Hematopoietic multipotent progenitor cell treated with erythropoietin and hydrocortisone succinate and interleukin-3 and kit ligand, for 4 days (in vitro differentiated cells): ENCODE results near the gene ERBB4.

ENCODE experiments used
- DNase-seq: peaks from one replicate; pipeline ENCODE4 v3.0.0-alpha.2; 2015

The ERBB4 gene

GRCh38 chr2:212359425-212360067 lies 179.1 kb downstream of the ERBB4 start:
- DNase-seq, result no peak

DNA sequence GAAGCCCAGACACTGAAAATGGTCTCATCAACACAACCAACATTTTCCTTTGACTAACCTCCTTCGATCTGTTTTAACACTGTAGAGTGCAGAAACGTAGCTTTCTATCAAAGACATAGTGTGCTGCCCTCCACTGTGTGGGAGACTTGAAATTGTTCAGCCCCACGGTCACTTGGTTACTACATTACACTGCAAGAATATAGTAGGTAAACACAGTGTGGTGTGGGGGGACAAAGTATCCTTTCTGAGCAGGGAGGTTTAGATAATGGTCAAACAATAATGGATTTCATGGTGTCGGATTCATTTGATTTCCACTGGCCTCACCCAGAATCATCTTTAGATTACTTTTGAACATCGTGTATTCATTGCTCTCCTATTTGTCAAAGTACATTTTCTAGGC lies 181.0 kb downstream of the ERBB4 start:
- no peak for DNase-seq

GRCh38 chr2:212354382-212354781 lies 184.2 kb downstream of the ERBB4 start:
- no peak for DNase-seq

- no peak for DNase-seq
These were observed 190.1 kb downstream of the ERBB4 start for GRCh38 chr2:212348501-212348900.

DNA sequence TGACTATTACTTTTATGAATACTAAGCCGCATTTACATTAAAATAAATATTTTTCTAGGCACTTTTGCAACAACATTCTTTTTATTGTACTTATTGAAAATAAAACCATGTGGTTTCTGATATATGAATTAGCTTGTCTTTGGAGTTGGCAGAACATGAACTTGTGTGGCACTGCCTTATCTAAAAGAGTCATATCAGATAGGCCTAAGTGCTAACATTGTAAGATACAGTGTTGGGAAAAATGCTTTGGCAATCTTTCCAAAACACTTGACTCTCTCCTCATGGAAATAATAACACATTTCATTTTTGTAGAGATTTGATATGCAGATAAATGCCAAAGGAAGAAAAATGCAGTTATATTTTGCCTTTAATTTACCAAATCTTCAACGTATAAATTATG lies 191.7 kb downstream of the ERBB4 start:
- DNase-seq, result no peak

DNA sequence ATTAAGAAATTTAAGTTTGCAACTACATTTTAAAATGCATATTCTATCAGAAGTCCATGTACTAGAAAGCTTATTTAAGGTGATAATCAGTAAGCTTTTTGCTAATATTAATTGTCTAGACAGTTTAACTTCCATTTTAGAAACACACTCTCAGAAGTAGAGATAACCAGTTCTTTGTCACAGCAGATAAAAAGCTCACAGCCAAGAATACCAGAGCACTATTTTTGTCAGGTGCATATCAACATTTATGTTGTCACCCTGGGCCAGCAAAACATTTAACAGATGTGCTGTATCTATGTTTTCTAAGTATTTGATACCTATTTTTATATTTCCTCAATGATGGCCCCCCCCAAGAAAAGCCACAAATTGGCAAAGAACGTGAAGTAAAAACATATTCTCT lies 192.6 kb downstream of the ERBB4 start:
- no peak for DNase-seq

GRCh38 chr2:212344131-212344530 lies 194.5 kb downstream of the ERBB4 start:
- no peak for DNase-seq

DNA sequence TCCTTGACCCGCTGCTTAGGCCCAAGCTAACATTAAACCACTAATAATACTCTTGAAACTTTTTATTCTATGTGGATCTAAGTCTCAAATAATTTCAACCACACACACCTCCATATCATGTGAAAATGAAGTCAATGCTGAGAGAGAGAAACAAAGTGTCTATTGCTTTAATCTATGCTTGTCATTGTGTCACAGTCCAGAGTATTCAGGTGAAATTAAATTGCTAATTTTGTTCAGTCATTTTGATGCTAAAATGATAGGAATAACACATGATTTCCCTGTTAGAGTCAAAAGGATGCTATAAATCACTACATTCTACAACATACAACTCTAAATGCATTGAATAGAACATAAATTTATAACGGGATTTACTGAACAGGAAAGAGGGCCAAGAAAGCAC lies 195.4 kb downstream of the ERBB4 start:
- no peak for DNase-seq

DNA sequence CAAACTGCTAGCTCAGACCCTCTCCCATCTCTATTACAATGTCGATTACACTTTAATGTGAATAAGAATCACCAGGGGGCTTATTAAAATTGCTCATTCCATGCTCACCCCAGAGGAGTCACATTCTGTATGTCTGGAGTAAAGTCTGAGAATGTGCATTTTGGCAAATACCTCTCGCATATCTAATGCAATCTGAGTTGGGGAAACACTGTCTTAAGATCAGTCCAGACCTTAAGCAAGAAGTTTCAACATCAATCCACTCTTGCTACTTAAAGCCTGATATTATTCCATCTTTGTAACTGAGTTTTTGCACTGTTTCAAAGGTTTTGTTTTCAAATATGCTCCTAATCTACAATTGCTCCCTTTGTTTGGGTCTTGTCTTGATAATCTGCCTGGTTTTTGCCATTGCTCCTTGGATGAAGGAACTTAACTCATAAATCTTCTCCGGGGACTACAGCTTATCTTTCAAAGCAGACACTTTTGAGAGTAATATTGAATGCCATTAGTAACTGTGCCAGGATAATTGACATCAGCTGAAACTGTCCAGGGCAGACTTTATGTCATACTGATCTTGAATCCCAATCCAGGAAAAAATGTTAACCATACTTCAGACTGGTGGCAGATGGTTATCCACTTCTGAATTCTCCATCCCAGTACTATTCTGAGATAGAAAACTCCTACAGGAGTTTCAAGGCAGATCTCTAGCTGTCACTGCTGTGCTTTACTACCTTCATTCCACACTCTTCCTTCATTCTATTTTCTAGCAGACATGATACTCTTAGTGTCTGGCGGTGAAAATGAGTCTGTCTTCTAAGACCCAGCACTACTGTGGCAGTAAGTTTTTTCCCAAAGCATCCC lies 200.9 kb downstream of the ERBB4 start:
- DNase-seq, result no peak

GRCh38 chr2:212337036-212337435 lies 201.6 kb downstream of the ERBB4 start:
- DNase-seq, result no peak

- DNase-seq, result no peak
These were observed 208.3 kb downstream of the ERBB4 start for GRCh38 chr2:212330263-212330662.

GRCh38 chr2:212328712-212329496 lies 209.7 kb downstream of the ERBB4 start:
- DNase-seq, result no peak

GRCh38 chr2:212328136-212328535 lies 210.5 kb downstream of the ERBB4 start:
- no peak for DNase-seq

DNA sequence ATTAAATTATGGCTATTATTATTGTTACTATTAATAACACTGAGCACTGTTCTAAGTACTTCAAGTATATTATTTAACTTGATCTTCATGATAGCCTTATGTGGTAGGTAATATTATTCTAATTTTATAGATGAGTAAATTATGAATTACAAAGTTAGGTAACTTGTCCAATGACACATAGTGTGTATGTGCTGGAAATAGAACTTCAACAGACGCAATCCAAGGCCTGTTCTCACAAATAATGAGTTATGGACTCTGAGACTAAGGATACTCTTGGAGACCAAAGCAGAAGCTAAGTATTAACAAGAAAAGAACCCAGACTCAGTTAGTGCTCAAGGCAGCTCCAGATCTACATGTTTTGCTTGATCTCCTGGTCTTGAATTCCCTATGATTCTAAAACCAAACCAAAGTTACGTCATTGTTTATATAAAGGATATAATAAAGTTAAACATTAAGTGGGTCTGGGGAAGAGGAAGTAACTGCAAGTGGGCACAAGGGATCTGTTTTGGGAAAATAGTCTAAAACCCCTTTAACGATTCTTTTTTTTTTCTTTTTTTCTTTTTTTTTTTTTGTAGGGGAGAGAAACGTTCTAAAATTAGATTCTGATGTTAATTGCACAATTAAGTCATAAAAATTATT lies 211.3 kb downstream of the ERBB4 start:
- DNase-seq, result no peak

- no peak for DNase-seq
These were observed 220.0 kb downstream of the ERBB4 start for GRCh38 chr2:212318636-212319035.

GRCh38 chr2:212314680-212315079 lies 223.9 kb downstream of the ERBB4 start:
- no peak for DNase-seq

GRCh38 chr2:212311807-212312404 lies 226.7 kb downstream of the ERBB4 start:
- DNase-seq, result no peak

DNA sequence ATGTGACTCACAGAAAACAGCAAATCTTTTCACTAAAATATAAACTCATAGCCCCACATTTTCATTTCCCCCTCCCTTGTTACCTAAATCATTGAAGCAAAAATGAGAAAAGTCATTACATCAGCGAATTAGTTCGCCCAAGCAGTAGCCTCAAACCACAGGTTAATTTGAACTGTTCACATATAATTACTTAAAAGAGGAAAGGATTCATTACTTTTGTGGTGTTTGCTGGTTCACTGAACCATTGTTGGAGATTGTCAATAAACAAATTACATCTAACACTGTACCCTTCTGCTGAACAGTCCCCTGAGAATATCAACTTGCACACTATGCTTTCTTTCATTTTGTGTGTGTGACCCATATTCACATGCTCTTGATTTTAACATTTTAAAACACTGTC lies 238.7 kb downstream of the ERBB4 start:
- no peak for DNase-seq

- DNase-seq, result no peak
These were observed 239.3 kb downstream of the ERBB4 start for GRCh38 chr2:212299333-212299732.

- no peak for DNase-seq
These were observed 243.0 kb downstream of the ERBB4 start for GRCh38 chr2:212295571-212295970.

DNA sequence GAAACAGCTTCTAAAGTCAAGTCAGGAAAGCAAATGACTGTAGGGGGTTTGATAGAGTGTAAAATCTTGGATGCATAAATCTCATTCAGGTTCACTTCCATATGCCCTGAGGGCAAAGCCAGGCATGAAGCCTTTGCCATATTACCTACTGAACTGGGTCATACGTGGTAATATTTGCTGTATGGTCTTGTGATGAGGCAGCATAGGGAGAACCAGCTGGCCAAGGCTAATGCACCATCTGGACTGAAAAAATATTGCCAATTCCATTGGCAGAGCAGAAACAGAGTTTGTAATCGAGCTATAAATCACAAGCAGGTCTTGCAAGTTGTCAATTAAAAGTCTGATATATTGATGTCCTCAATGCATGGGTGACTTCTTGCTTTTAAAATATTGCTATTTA lies 243.8 kb downstream of the ERBB4 start:
- DNase-seq, result no peak

DNA sequence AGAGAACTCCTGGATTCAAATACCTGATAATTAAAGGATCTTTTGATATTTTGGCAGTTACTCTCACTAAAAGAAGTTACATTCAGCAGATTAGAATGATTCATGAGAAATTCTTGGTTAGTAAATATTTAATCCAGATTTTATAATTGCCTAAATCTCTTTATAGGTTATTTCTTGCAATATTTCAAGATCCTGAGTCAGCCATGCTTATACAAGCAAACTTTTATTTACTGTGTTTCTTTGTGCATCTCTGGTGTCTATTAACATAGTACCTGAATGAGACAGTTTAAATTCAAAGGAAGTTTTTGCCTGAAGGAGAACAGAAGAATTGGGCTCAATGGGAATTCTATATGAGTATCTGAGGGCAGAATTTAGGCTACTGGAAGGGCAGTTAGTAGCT lies 249.3 kb downstream of the ERBB4 start:
- DNase-seq, result no peak

DNA sequence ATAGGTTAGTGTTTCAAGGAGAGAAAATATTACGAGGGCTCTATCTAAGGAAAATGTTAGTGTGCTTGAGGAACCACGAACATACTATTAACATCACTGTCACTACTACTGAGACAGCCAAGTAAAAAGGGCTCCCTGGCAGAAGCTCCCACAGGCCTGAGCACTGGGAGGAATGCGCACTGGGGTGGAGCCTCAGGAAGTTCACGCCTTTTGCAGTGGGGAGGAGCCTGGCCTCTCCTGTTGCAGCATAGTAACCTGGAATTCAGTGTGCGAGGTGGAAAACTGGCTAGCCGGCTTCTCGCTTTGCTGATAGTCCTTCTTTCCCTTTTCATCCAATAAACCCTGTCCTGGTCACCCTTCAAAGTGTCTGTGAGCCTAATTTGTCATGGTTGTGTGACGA lies 250.3 kb downstream of the ERBB4 start:
- DNase-seq, result no peak
